Activated naive CD4-positive, alpha-beta T cell treated with anti-CD3 and anti-CD28 coated beads, Interleukin-2, amount 50 U/mL, for 24 hours (primary cell): ENCODE results near the gene ARHGEF28.

Experiments
- H3K27ac Mint-ChIP-seq: one replicate; pipeline ENCODE4 v1.8.0; 2021; ENCODE audit warnings: mild to moderate bottlenecking, mixed read lengths
- H3K27me3 Mint-ChIP-seq: one replicate; pipeline ENCODE4 v1.8.0; 2021; ENCODE audit warnings: mixed read lengths
- H3K36me3 Mint-ChIP-seq: one replicate; pipeline ENCODE4 v1.8.0; 2021; ENCODE audit warnings: mixed read lengths
- H3K4me1 Mint-ChIP-seq: one replicate; pipeline ENCODE4 v1.8.0; 2021; ENCODE audit warnings: mixed read lengths
- H3K4me3 Mint-ChIP-seq: one replicate; pipeline ENCODE4 v1.8.0; 2021; ENCODE audit warnings: mild to moderate bottlenecking, mixed read lengths
- H3K9me3 Mint-ChIP-seq: one replicate; pipeline ENCODE4 v1.8.0; 2021; ENCODE audit warnings: mixed read lengths

Gene ARHGEF28

GRCh38 chr5:73830646-73831045, 204.7 kb downstream of the ARHGEF28 start:
- peaks cover 8% of the 10 kb centered on the region for H3K27me3 Mint-ChIP-seq
- H3K27ac Mint-ChIP-seq, result no peak overlapping the region
- no peaks in the 10 kb centered on the region for H3K36me3 Mint-ChIP-seq
- H3K4me3 Mint-ChIP-seq, result no peak overlapping the region
- H3K9me3 Mint-ChIP-seq, result no peaks in the 10 kb centered on the region
- H3K4me1 Mint-ChIP-seq, result no peaks in the 10 kb centered on the region

GRCh38 chr5:73831066-73831465, 205.1 kb downstream of the ARHGEF28 start:
- Mint-ChIP-seq H3K9me3 (no peaks in the 10 kb centered on the region), H3K27me3 (peaks cover 8% of the 10 kb centered on the region), H3K27ac (no peak overlapping the region), H3K36me3 (no peaks in the 10 kb centered on the region), H3K4me3 (no peak overlapping the region), H3K4me1 (no peaks in the 10 kb centered on the region)

DNA sequence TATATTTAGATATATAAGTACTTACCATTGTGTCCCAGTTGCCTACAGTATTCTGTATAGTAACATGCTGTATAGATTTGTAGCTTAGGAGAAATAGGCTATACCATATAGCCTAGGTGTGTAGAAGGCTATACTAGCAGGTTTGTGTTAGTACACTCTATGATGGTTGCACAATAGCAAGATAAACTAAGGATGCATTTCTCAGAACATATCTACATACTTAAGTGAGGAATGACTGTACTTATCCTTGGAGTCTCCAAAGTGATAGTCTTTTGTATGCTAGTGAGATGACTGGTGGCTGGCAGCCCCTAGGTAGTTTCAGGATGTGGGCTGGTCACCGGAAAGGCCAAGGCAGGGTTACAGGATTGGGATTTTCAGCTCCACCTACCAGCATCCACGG, 208.7 kb downstream of the ARHGEF28 start:
- no peak overlapping the region for H3K4me3 Mint-ChIP-seq
- peaks cover 4% of the 10 kb centered on the region for H3K9me3 Mint-ChIP-seq
- no peaks in the 10 kb centered on the region for H3K4me1 Mint-ChIP-seq
- no peak overlapping the region for H3K27ac Mint-ChIP-seq
- peaks cover 15% of the 10 kb centered on the region for H3K27me3 Mint-ChIP-seq
- no peaks in the 10 kb centered on the region for H3K36me3 Mint-ChIP-seq

GRCh38 chr5:73835726-73836125, 209.7 kb downstream of the ARHGEF28 start:
- Mint-ChIP-seq H3K4me1 (no peaks in the 10 kb centered on the region), H3K36me3 (no peaks in the 10 kb centered on the region), H3K27me3 (peaks cover 15% of the 10 kb centered on the region), H3K27ac (no peak overlapping the region), H3K4me3 (no peak overlapping the region), H3K9me3 (peaks cover 4% of the 10 kb centered on the region)

GRCh38 chr5:73836607-73837006, 210.6 kb downstream of the ARHGEF28 start:
- H3K9me3 Mint-ChIP-seq, result peaks cover 4% of the 10 kb centered on the region
- H3K27ac Mint-ChIP-seq, result no peak overlapping the region
- H3K36me3 Mint-ChIP-seq, result no peaks in the 10 kb centered on the region
- H3K4me3 Mint-ChIP-seq, result no peak overlapping the region
- H3K27me3 Mint-ChIP-seq, result peaks cover 17% of the 10 kb centered on the region
- no peaks in the 10 kb centered on the region for H3K4me1 Mint-ChIP-seq

GRCh38 chr5:73838901-73839300, 212.9 kb downstream of the ARHGEF28 start:
- no peaks in the 10 kb centered on the region for H3K36me3 Mint-ChIP-seq
- peaks cover 4% of the 10 kb centered on the region for H3K9me3 Mint-ChIP-seq
- peaks cover 15% of the 10 kb centered on the region for H3K27me3 Mint-ChIP-seq
- H3K4me1 Mint-ChIP-seq, result no peaks in the 10 kb centered on the region
- H3K27ac Mint-ChIP-seq, result no peak overlapping the region
- H3K4me3 Mint-ChIP-seq, result no peak overlapping the region

DNA sequence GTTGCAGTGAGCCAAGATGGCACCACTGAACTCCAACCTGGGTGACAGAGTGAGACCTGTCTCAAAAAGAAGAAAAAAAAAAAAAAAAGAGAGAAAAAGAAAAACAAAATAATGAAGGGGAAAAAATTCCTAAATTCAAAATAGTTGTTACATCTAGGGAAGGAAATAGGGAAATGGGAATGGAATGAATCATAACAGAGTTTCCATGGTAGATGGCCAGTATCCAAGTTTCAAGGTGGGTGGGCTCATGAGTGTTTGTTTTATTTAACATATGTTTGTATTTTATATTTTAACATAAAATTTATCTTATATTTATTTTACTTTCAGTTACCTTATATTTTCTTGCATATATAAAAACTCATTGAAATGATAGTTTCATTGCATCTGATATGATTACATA, 215.6 kb downstream of the ARHGEF28 start:
- H3K4me1 Mint-ChIP-seq, result no peaks in the 10 kb centered on the region
- no peak overlapping the region for H3K27ac Mint-ChIP-seq
- no peaks in the 10 kb centered on the region for H3K36me3 Mint-ChIP-seq
- peaks cover 4% of the 10 kb centered on the region for H3K9me3 Mint-ChIP-seq
- H3K27me3 Mint-ChIP-seq, result peaks cover 15% of the 10 kb centered on the region
- no peak overlapping the region for H3K4me3 Mint-ChIP-seq

DNA sequence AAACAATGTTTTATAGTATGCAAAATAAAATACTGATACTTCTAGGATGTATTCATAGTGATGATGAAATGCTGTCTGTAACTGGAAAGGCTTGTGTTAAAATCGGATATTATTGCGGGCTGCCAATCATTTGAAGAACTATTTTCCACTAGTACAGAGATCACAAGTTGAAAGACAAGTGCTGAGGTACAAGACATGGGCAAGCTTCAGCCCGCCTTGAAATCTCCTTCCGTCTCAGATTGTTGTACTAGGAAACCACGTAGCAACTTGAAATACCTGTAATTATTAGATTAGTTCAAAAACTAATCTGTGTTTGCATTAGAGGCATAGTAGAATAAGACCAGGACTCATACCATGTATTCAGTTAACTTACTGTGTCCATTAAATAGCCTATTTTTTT, 218.2 kb downstream of the ARHGEF28 start:
- no peaks in the 10 kb centered on the region for H3K36me3 Mint-ChIP-seq
- H3K27me3 Mint-ChIP-seq, result peaks cover 13% of the 10 kb centered on the region
- H3K4me1 Mint-ChIP-seq, result no peaks in the 10 kb centered on the region
- H3K4me3 Mint-ChIP-seq, result no peak overlapping the region
- no peak overlapping the region for H3K27ac Mint-ChIP-seq
- H3K9me3 Mint-ChIP-seq, result no peaks in the 10 kb centered on the region

DNA sequence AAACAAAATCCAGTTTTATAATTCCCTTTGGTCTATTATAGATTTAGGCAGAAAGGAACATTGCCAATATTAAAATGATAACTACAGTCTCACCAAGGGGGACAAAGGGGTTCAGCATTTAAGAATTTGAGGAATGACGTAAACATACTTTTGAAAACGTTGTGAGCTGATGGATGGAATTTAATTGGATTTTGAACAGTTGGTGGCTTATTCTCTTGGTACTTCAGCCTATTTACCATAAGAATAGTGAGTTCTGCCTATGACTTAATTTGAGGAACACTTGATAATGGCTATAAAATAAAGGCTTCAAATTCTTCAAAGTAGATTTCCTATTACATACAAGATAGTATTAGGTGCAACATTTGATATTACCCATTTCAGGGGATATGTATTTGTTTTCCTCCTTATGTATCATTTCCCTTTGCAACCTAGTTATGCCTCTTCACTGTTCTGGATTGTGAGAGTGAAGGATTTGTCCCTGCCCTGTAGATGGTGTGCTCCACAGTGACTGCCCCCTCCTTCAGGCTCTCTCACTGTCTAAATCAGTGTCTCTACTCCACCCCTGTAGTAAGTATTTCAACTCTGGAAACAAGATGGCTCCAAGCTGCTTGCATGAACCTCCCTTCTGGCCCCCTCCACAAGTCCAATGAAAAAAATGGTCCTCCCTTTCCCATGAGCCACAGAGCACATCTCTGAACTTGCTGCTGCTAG, 225.6 kb downstream of the ARHGEF28 start:
- no peak overlapping the region for H3K4me3 Mint-ChIP-seq
- H3K4me1 Mint-ChIP-seq, result no peaks in the 10 kb centered on the region
- no peak overlapping the region for H3K27ac Mint-ChIP-seq
- no peaks in the 10 kb centered on the region for H3K9me3 Mint-ChIP-seq
- no peaks in the 10 kb centered on the region for H3K36me3 Mint-ChIP-seq
- peaks cover 5% of the 10 kb centered on the region for H3K27me3 Mint-ChIP-seq

- Mint-ChIP-seq H3K4me1 (no peaks in the 10 kb centered on the region), H3K27me3 (peaks cover 5% of the 10 kb centered on the region), H3K36me3 (no peaks in the 10 kb centered on the region), H3K4me3 (no peak overlapping the region), H3K9me3 (no peaks in the 10 kb centered on the region), H3K27ac (no peak overlapping the region)
These were observed 227.1 kb downstream of the ARHGEF28 start for GRCh38 chr5:73853091-73853490.

DNA sequence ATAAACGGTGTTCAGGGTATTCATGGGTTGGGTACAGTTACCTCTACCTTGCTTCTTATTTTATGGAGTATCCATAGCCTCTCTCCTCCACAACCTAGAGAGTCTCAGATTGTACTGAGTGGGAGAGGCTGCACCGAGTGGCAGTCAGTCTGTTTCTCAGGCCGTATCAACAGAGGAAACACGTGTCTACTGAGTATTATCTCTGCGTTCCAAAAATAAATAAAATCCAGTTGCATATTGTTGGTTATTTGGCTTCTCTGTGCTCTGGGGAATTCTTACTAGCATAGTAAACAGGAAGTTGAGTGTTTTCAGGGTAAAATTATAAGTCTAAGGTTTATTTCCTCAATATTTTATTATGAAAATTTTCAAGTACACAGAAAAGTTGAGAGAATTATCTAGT, 231.0 kb downstream of the ARHGEF28 start:
- no peaks in the 10 kb centered on the region for H3K36me3 Mint-ChIP-seq
- no peak overlapping the region for H3K27ac Mint-ChIP-seq
- H3K4me1 Mint-ChIP-seq, result no peaks in the 10 kb centered on the region
- H3K27me3 Mint-ChIP-seq, result peaks cover 12% of the 10 kb centered on the region
- no peaks in the 10 kb centered on the region for H3K9me3 Mint-ChIP-seq
- no peak overlapping the region for H3K4me3 Mint-ChIP-seq

- no peaks in the 10 kb centered on the region for H3K36me3 Mint-ChIP-seq
- no peak overlapping the region for H3K4me3 Mint-ChIP-seq
- peaks cover 14% of the 10 kb centered on the region for H3K27me3 Mint-ChIP-seq
- H3K4me1 Mint-ChIP-seq, result no peaks in the 10 kb centered on the region
- no peak overlapping the region for H3K27ac Mint-ChIP-seq
- no peaks in the 10 kb centered on the region for H3K9me3 Mint-ChIP-seq
These were observed 231.4 kb downstream of the ARHGEF28 start for GRCh38 chr5:73857446-73857845.

DNA sequence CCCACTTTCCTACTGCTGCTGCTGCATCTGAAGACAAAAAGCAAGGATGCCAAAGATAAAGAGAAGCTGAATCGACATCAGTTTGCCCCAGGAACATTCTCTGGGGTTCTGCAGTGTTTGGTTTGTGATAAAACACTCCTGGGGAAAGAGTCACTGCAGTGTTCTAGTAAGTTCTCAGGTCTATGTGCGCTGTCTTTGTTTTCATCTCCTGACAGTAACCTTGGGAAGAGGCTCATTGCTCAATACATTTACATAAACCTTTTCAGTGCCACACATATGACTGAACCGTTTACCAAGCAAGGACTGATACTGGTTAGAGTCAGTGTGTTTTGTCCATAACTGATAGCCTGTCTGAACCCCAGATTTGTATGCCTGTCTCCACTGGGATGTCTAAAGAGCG, 232.1 kb downstream of the ARHGEF28 start:
- Mint-ChIP-seq H3K4me3 (no peak overlapping the region), H3K4me1 (no peaks in the 10 kb centered on the region), H3K27ac (no peak overlapping the region), H3K27me3 (peaks cover 14% of the 10 kb centered on the region), H3K9me3 (no peaks in the 10 kb centered on the region), H3K36me3 (no peaks in the 10 kb centered on the region)

DNA sequence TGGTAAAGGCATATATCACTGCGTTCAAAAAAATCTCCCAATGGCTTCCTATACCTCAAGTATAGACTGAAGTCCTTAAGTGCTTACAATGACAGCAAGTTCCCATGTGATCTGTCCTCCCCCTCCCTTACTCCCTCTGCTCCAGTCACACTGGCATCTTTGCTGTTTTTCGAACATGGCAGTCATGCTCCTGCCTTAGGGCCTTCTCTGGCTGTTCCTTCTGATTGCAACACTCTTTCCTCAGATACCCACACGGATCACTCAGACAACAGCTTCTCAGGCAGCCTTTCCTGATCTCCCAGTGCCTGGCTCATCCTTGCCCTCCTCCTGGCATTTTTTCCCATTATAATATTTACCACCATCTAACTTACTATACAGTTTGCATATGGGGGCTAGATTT, 232.8 kb downstream of the ARHGEF28 start:
- Mint-ChIP-seq H3K27ac (no peak overlapping the region), H3K27me3 (peaks cover 16% of the 10 kb centered on the region), H3K4me3 (no peak overlapping the region), H3K9me3 (no peaks in the 10 kb centered on the region), H3K4me1 (no peaks in the 10 kb centered on the region), H3K36me3 (no peaks in the 10 kb centered on the region)

DNA sequence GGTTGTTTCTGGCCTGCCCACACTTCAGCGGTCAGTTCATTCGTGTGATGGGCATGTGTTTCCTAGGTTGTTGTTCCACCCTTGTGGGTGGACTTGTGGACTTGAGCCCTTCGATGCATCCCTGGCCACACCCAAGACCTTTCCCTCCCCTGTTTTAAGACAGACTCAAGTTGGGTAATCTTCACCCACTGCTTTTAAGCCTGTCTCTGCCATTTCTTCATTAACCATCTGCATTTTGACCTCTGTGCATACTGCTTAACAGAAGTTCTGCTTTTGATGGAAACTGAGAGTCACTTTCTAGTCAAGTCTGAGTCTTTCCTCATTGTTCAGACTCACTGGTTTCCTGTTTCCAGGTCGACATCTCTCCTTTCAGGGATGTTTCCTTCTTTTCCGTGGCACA, 233.7 kb downstream of the ARHGEF28 start:
- H3K36me3 Mint-ChIP-seq, result no peaks in the 10 kb centered on the region
- no peaks in the 10 kb centered on the region for H3K4me1 Mint-ChIP-seq
- no peaks in the 10 kb centered on the region for H3K9me3 Mint-ChIP-seq
- H3K27ac Mint-ChIP-seq, result no peak overlapping the region
- H3K27me3 Mint-ChIP-seq, result peaks cover 16% of the 10 kb centered on the region
- no peak overlapping the region for H3K4me3 Mint-ChIP-seq

DNA sequence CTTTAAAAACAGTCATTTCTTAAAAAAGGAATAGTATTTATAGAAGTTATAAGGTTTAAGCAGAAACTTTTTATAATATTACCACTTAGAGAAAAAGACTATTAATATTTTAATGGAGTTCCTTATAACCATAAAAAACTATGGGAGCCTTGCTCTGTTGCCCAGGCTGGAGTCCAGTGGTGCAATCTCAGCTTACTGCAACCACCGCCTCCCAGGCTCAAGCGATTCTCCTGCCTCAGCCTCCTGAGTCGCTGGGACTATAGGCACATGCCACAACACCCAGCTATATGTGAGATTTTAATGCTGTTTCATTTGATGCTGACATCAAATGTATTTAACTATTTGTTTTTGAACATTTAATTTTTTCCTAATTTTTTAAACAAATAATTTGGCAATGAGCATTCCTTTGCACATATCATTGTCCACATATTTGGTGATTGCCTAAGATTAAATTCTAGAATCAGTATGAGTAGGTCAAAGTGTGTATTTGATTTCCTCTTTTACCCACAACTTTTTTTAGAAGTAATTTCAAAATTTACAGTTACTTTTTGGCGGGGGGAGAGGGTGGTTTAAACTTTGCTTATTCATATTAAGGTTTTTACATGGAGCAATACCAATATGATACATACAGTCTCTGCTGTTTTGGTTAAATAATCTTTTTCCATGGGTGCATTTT, 235.5 kb downstream of the ARHGEF28 start:
- H3K27me3 Mint-ChIP-seq, result peaks cover 22% of the 10 kb centered on the region
- H3K4me1 Mint-ChIP-seq, result no peaks in the 10 kb centered on the region
- H3K9me3 Mint-ChIP-seq, result no peaks in the 10 kb centered on the region
- H3K4me3 Mint-ChIP-seq, result no peak overlapping the region
- no peaks in the 10 kb centered on the region for H3K36me3 Mint-ChIP-seq
- H3K27ac Mint-ChIP-seq, result no peak overlapping the region

DNA sequence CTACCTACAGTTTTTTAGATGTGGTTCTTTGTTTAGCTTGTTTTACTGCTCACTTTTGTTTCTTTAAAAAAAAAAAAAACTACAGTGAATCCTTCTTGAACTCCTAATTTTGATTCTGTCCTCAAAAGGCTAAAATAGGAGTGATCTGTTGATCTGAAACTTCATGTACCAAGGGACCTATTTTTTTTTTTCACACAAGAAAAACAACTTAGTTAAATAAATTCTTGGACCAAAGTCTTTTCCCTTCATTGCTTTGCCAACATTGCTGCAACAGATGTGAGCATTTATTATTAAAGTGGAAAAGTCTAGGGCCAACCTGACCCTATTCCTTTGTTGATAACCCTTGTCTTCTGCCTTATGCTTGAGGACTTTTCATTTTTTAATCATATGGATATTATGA, 236.8 kb downstream of the ARHGEF28 start:
- no peaks in the 10 kb centered on the region for H3K9me3 Mint-ChIP-seq
- H3K4me3 Mint-ChIP-seq, result no peak overlapping the region
- no peaks in the 10 kb centered on the region for H3K36me3 Mint-ChIP-seq
- peaks cover 28% of the 10 kb centered on the region for H3K27me3 Mint-ChIP-seq
- H3K4me1 Mint-ChIP-seq, result no peaks in the 10 kb centered on the region
- no peak overlapping the region for H3K27ac Mint-ChIP-seq
